K562 (cell line): ENCODE results near the gene ZIC2. TPM values are rescaled to one million over a fixed set of nuclear protein-coding genes. Genes with fewer than 3 reads are reported as not detected.

Source experiments
- ATAC-seq: fragments of 200-7000 bp; cut with Tn5 transposase; 3 replicates; pipeline ENCODE4 v1.9.1; 2020; ENCODE audit warnings: moderate library complexity
- BruUV-seq: library from RNA; stranded (reverse); fragments of 400-500 nt; replicated peaks from 2 replicates; lab custom pipeline; 2021; lab: Mats Ljungman, UMichigan
- CTCF ChIA-PET: fragments of 300-600 bp; formaldehyde crosslinking; extraction: SDS; loops from one replicate; lab custom pipeline; 2021; ENCODE audit warnings: low intra/inter-chr PET ratio; lab: Yijun Ruan, JAX
- POLR2A ChIA-PET: fragments of 300-600, 350-650 bp; sonication (Branson Sonifier 250); formaldehyde crosslinking; extraction: SDS; loops from one replicate; lab custom pipeline; 2021; ENCODE audit warnings: antibody characterized with exemption, inconsistent platforms; lab: Yijun Ruan, JAX
- DNase-seq, 4 experiments: peaks; one replicate each; pipeline versions ENCODE4 v3.0.0 to v3.0.0-alpha.2; 2011 to 2018; ENCODE audit warnings: low spot score in 3 of 4, mixed read lengths in 3 of 4; ENCODE audit errors: extremely low read depth in 1 of 4
- FAIRE-seq: peaks from 2 replicates; lab custom pipeline; 2011; peaks lifted over from hg19 to GRCh38; lab: Jason Lieb, UNC
- H2AFZ ChIP-seq: 2 replicates; pipeline ENCODE4 v1.6.0; 2011; ENCODE audit warnings: low read depth, low read length, control low read depth, inconsistent platforms
- H3K27ac ChIP-seq: fragments of 200-600 bp; 3 replicates; pipeline ENCODE4 v1.8.0; 2011; ENCODE audit warnings: low read depth, mild to moderate bottlenecking, control low read depth, inconsistent platforms, low read length, moderate library complexity, mixed read lengths; ENCODE audit errors: extremely low read depth
- H3K27me3 ChIP-seq, 2 experiments: fragments of 300-600 bp in 1 of 2; 2 replicates in 1 of 2; 3 replicates in 1 of 2; pipeline versions ENCODE4 v1.6.0 to v1.8.0; 2011; ENCODE audit warnings: inconsistent platforms in 2 of 2, low read length in 2 of 2, mild to moderate bottlenecking in 1 of 2, mixed read lengths in 1 of 2, moderate library complexity in 1 of 2; ENCODE audit not compliant: control insufficient read depth in 2 of 2, insufficient read depth in 2 of 2
- H3K36me3 ChIP-seq: fragments of 300-600 bp; 3 replicates; pipeline ENCODE4 v1.8.0; 2011; ENCODE audit warnings: mild to moderate bottlenecking, low read length, inconsistent platforms; ENCODE audit not compliant: control insufficient read depth, insufficient read depth
- H3K4me1 ChIP-seq, 2 experiments: fragments of 200-600 bp in 1 of 2; replicated peaks in 1 of 2; 2 replicates in 1 of 2; 3 replicates in 1 of 2; pipeline versions ENCODE4 v1.5.1 to v1.8.0; 2011; ENCODE audit warnings: inconsistent platforms in 2 of 2, low read length in 2 of 2, mild to moderate bottlenecking in 1 of 2, mixed read lengths in 1 of 2, moderate library complexity in 1 of 2; ENCODE audit not compliant: control insufficient read depth in 2 of 2, insufficient read depth in 2 of 2
- H3K4me2 ChIP-seq: 2 replicates; pipeline ENCODE4 v1.6.1; 2011; ENCODE audit warnings: low read length, control low read depth, inconsistent platforms, mixed read lengths; ENCODE audit not compliant: insufficient read depth
- H3K4me3 ChIP-seq: fragments of 200-600 bp; sonication (generic), shearing (Covaris generic); 2 replicates; pipeline ENCODE4 v1.5.1; 2016; ENCODE audit warnings: control low read depth, inconsistent platforms
- H3K79me2 ChIP-seq: fragments of 200-600 bp; 3 replicates; pipeline ENCODE4 v1.8.0; 2011; ENCODE audit warnings: low read length, inconsistent platforms; ENCODE audit not compliant: control insufficient read depth, insufficient read depth
- H3K9ac ChIP-seq, 2 experiments: 2 replicates each; pipeline versions ENCODE4 v1.6.0 to v1.6.1; 2011; ENCODE audit warnings: low read depth in 2 of 2, low read length in 2 of 2, control low read depth in 1 of 2, inconsistent platforms in 1 of 2, mild to moderate bottlenecking in 1 of 2, mixed read lengths in 1 of 2; ENCODE audit not compliant: insufficient read depth in 1 of 2
- H3K9me1 ChIP-seq: one replicate; pipeline ENCODE4 v1.6.0; 2011; ENCODE audit warnings: inconsistent platforms, mild to moderate bottlenecking, low read length, moderate library complexity; ENCODE audit not compliant: control insufficient read depth, insufficient read depth
- H3K9me3 ChIP-seq: replicated peaks from 2 replicates; pipeline ENCODE4 v1.5.1; 2011; ENCODE audit warnings: low read depth, low read length, inconsistent platforms; ENCODE audit not compliant: control insufficient read depth, insufficient read depth
- H4K20me1 ChIP-seq: replicated peaks from 2 replicates; pipeline ENCODE4 v1.6.1; 2011; ENCODE audit warnings: low read length, inconsistent platforms, mixed read lengths; ENCODE audit not compliant: control insufficient read depth, insufficient read depth
- ASH1L ChIP-seq: fragments of 450-650 bp; IDR thresholded peaks from 2 replicates; pipeline ENCODE4 v1.6.1; 2018; ENCODE audit warnings: borderline replicate concordance, mild to moderate bottlenecking, low read depth; ENCODE audit not compliant: partially characterized antibody
- EGR1 ChIP-seq: fragments of 450-650 bp; conservative IDR thresholded peaks from 2 replicates; pipeline ENCODE4 v1.6.1; 2017; ENCODE audit warnings: mild to moderate bottlenecking
- MBD2 ChIP-seq: sonication (generic); IDR thresholded peaks from 2 replicates; pipeline ENCODE4 v1.6.1; 2016; ENCODE audit warnings: low read depth, borderline replicate concordance
- NONO ChIP-seq, 2 experiments: fragments of 200-400 bp in 1 of 2; fragments of 450-650 bp in 1 of 2; formaldehyde crosslinking in 1 of 2; IDR thresholded peaks; 2 replicates each; pipeline ENCODE4 v1.6.1; 2017; ENCODE audit warnings: low read depth in 2 of 2, mild to moderate bottlenecking in 2 of 2, moderate library complexity in 2 of 2, low read length in 1 of 2
- POLR2G ChIP-seq: fragments of 200-400 bp; formaldehyde crosslinking; IDR thresholded peaks from 2 replicates; pipeline ENCODE4 v1.6.1; 2017; ENCODE audit warnings: low read depth, mild to moderate bottlenecking, antibody characterized with exemption, low read length, moderate library complexity
- THRAP3 ChIP-seq: fragments of 450-650 bp; IDR thresholded peaks from 2 replicates; pipeline ENCODE4 v1.6.1; 2016; ENCODE audit warnings: mild to moderate bottlenecking, inconsistent platforms, borderline replicate concordance
- ZFP30 ChIP-seq: fragments of 250-450 bp; sonication (Bioruptor Pico); IDR thresholded peaks from 2 replicates; pipeline ENCODE4 v1.8.0; 2022; ENCODE audit warnings: moderate library complexity, mild to moderate bottlenecking, inconsistent platforms, borderline replicate concordance
- WGBS: fragments of 100-300 bp; shearing (Covaris generic); methylation state at CpG from one replicate; pipeline ENCODE4 v1.1.6; 2016; ENCODE audit warnings: low coverage, mixed read lengths; ENCODE audit not compliant: insufficient coverage; ENCODE audit errors: missing lambda C conversion rate; 5-methylcytosine and 5-hydroxymethylcytosine counted together
- in situ Hi-C: fragments of 300-500 bp; cut with MboI; formaldehyde crosslinking; loops from 4 replicates; pipeline ENCODE4 v1.15.0; 2018; ENCODE audit warnings: inconsistent platforms, mixed read lengths
- intact Hi-C: fragments of 100-400 bp; cut with micrococcal nuclease; formaldehyde crosslinking; loops from 2 replicates; pipeline ENCODE4 v1.14.2; 2022
- polyA plus RNA-seq, 8 experiments: library from polyadenylated mRNA; depleted of rRNA in 4 of 8; stranded (reverse) in 5 of 8; unstranded in 3 of 8; fragments of >200 nt; fragmentation: Nextera tagmentation in 2 of 8; fragmentation: Illumina TruSeq in 1 of 8; extraction: Ambion mirVana in 2 of 8; extraction: Trizol in 1 of 8; gene quantifications; 2 replicates each; pipeline versions ENCODE4 v1.2.1 to v1.2.3, GENCODE V29; 2011 to 2014; ENCODE audit warnings: inconsistent platforms in 1 of 8, missing spikeins in 1 of 8
- total RNA-seq, 7 experiments: library from RNA; depleted of rRNA in 6 of 7; stranded (reverse); fragments of >200 nt in 6 of 7; fragmentation: Illumina TruSeq in 2 of 7; extraction: Trizol in 2 of 7; gene quantifications; 2 replicates each; pipeline versions ENCODE4 v1.2.1 to v1.2.3, GENCODE V29; 2011 to 2021; ENCODE audit warnings: low replicate concordance in 1 of 7
- TF ChIP-seq, protein P1 (sequence below), 3 experiments: IDR thresholded peaks in 2 of 3; conservative IDR thresholded peaks in 1 of 3; 2 replicates each; pipeline ENCODE4 v1.5.1; 2011 to 2012; ENCODE audit warnings: low read length in 3 of 3, mild to moderate bottlenecking in 3 of 3, control low read depth in 2 of 3, improper control_type of control experiment in 1 of 3, inconsistent platforms in 1 of 3, low read depth in 1 of 3, mixed read lengths in 1 of 3, moderate library complexity in 1 of 3; ENCODE audit not compliant: insufficient read depth in 2 of 3
- TF ChIP-seq, protein P2 (sequence below): sonication (generic); formaldehyde crosslinking; IDR thresholded peaks from 2 replicates; pipeline ENCODE4 v1.8.1; 2023; ENCODE audit warnings: mild to moderate bottlenecking, missing genetic modification reagents

ZIC2 gene
- total and polyA plus RNA-seq, 9 of the 15 experiments (the other 6 are each of a cell fraction or from before 2014, with no cell fraction given), result 1.8 to 18.0 (median 4.5) TPM

DNA sequence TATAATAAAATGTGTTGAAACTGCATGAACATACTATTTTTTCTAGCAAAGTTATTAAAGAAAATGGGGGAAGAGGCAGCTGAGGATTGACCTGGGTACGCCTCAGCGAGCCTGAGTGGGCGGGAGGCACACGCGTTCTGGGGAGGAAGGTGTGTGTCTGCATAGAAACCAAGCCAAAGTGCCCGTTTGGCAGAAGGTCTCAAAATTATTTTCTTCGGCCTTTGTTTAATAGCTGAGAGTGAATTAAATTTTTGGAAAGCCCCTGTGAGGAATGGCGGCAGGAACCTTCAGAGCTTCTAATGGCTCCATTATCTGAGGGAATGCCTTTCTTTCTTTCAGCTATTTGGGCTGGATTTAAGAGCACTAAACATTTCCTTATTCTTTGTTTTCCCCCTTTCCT is 5.2 kb downstream of the ZIC2 start:
- no peak overlapping the region for H3K4me2 ChIP-seq
- in situ Hi-C loops, result no loop called here
- no peak overlapping the region for H3K27ac ChIP-seq

DNA sequence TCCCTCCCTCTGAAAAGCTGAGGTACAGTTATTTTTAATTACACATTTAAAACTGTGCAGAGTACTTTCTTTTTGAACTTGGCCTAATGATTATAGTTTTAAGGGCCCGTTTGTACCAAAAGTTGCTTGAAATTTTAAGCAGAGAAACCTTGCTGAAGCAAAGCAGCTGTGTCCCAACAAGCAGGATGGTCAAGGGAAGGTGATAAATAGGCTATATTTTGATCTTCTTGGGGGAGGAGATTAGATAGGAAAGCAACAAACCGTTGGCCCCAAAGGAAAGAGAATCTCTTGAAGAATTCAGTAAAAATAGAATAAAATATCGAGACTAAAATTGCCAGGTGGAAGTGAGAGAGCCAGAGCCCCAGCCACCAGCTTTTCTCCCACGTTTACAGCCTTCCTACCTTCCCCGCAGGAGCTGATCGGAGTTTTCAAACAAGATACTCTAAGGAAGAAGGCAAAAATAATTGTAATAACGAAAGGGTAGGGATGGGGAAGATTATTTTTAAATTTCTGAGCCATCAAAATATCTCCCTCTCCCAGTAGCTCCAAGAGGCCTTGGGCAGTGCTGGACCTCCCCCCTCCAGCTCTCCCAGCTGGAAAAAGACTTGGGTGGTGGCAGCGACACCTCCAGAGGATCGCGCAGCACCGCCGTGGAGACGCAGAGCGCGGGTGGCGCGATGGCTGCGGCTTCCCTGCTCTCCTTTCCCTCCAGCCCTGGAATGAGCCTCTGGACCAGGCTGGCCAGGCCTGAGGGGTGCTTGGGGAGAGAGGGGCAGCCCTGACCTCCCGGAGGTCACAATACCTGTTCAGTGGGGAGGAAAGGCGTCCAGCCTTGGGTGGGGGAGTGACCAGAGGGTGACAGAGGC is 5.8 kb downstream of the ZIC2 start:
- DNase-seq (no peak), FAIRE-seq (no peak), ATAC-seq (no peak)
- no peak overlapping the region for H3K9ac ChIP-seq
- H3K9me3 ChIP-seq, result no peaks in the 10 kb centered on the region
- peaks cover 14% of the 10 kb centered on the region; the same call in 1 of the 3 replicates for H3K36me3 ChIP-seq
- WGBS, result 63% methylated on average over 8 of the region's 20 CpGs
- intact Hi-C loops (no loop called here), in situ Hi-C loops (no loop called here)
- H3K27ac ChIP-seq, result no peak overlapping the region
- TF ChIP-seq ASH1L (no peak), THRAP3 (no peak), POLR2G (peak; percentile 48), NONO (IDR thresholded peaks at IDR 0.05; ENCODE audit: low read depth in 2 of 2, low read length in 1 of 2) (no peak)
- TF ChIP-seq, protein P1, sequence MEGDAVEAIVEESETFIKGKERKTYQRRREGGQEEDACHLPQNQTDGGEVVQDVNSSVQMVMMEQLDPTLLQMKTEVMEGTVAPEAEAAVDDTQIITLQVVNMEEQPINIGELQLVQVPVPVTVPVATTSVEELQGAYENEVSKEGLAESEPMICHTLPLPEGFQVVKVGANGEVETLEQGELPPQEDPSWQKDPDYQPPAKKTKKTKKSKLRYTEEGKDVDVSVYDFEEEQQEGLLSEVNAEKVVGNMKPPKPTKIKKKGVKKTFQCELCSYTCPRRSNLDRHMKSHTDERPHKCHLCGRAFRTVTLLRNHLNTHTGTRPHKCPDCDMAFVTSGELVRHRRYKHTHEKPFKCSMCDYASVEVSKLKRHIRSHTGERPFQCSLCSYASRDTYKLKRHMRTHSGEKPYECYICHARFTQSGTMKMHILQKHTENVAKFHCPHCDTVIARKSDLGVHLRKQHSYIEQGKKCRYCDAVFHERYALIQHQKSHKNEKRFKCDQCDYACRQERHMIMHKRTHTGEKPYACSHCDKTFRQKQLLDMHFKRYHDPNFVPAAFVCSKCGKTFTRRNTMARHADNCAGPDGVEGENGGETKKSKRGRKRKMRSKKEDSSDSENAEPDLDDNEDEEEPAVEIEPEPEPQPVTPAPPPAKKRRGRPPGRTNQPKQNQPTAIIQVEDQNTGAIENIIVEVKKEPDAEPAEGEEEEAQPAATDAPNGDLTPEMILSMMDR (IDR thresholded peaks at IDR 0.05 in 2 of 3, conservative IDR thresholded peaks at IDR 0.05 in 1 of 3; ENCODE audit: insufficient read depth in 2 of 3, low read depth in 1 of 3, low read length in 3 of 3), result no peak
- TF ChIP-seq, protein P2, sequence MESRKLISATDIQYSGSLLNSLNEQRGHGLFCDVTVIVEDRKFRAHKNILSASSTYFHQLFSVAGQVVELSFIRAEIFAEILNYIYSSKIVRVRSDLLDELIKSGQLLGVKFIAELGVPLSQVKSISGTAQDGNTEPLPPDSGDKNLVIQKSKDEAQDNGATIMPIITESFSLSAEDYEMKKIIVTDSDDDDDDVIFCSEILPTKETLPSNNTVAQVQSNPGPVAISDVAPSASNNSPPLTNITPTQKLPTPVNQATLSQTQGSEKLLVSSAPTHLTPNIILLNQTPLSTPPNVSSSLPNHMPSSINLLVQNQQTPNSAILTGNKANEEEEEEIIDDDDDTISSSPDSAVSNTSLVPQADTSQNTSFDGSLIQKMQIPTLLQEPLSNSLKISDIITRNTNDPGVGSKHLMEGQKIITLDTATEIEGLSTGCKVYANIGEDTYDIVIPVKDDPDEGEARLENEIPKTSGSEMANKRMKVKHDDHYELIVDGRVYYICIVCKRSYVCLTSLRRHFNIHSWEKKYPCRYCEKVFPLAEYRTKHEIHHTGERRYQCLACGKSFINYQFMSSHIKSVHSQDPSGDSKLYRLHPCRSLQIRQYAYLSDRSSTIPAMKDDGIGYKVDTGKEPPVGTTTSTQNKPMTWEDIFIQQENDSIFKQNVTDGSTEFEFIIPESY (CRISPR knock-in tag), result peak; percentile 50; the same call in 1 of the 2 replicates
- ChIA-PET POLR2A (interaction anchor here (0.5 to 0.7 kb wide), 3 partner anchors 57 to 158 kb away, joined by 3 to 4 read pairs (median 3); no protein-coding TSS in a partner anchor), CTCF (no interaction called here)
- no peak overlapping the region for H3K4me3 ChIP-seq
- no TSS peak for BruUV-seq
- H3K4me2 ChIP-seq, result no peak overlapping the region
- H2AFZ ChIP-seq, result no peak overlapping the region
- peaks cover 5 to 38% of the 10 kb centered on the region in 2 experiments; a peak in 3 of 5 replicates for H3K4me1 ChIP-seq
- H3K27me3 ChIP-seq, result no peaks in the 10 kb centered on the region
- H3K9me1 ChIP-seq, result no peaks in the 10 kb centered on the region
- H3K79me2 ChIP-seq, result peaks cover 28% of the 10 kb centered on the region
- H4K20me1 ChIP-seq, result no peaks in the 10 kb centered on the region

More for the DNA sequence above, 5.2 kb downstream of the ZIC2 start:
- Histone ChIP-seq H3K79me2 (peaks cover 31% of the 10 kb centered on the region), H3K9me1 (no peaks in the 10 kb centered on the region), H2AFZ (no peak overlapping the region), H3K4me1 (peaks cover 5 to 44% of the 10 kb centered on the region in 2 experiments; a peak in 3 of 5 replicates), H4K20me1 (no peaks in the 10 kb centered on the region), H3K4me3 (no peak overlapping the region), H3K36me3 (peaks cover 14% of the 10 kb centered on the region; the same call in 1 of the 3 replicates), H3K9ac (no peak overlapping the region), H3K9me3 (no peaks in the 10 kb centered on the region), H3K27me3 (no peaks in the 10 kb centered on the region)
- no TSS peak for BruUV-seq
- 86% methylated on average over 8 of the region's 8 CpGs for WGBS
- no peak for ATAC-seq
- no peak for FAIRE-seq
- no peak for DNase-seq
- CTCF ChIA-PET, result no interaction called here
- TF ChIP-seq MBD2 (no peak), EGR1 (0 out of 2 replicates have a peak, but pooled peaks have one; percentile 7), ZFP30 (CRISPR knock-in tag) (no peak)
- POLR2A ChIA-PET, result interaction anchor here (0.7 kb wide), 2 partner anchors 56 to 157 kb away, joined by 3 read pairs; no protein-coding TSS in a partner anchor
- intact Hi-C loops, result no loop called here
